HCT116 (cell line): ENCODE data around the gene FAM234B. TPM values are rescaled to one million over a fixed set of nuclear protein-coding genes. Genes with fewer than 3 reads are reported as not detected.

Experiments
- ATAC-seq: fragments of 200-7000 bp; cut with Tn5 transposase; 2 replicates; pipeline ENCODE4 v1.9.1; 2020; ENCODE audit warnings: mild to moderate bottlenecking, moderate library complexity
- BruUV-seq: library from RNA; stranded (reverse); fragments of 400-500 nt; replicated peaks from 2 replicates; lab custom pipeline; 2021; lab: Mats Ljungman, UMichigan
- CTCF ChIA-PET: fragments of 300-600 bp; sonication (Branson Sonifier 250); formaldehyde crosslinking; loops from one replicate; lab custom pipeline; 2021; ENCODE audit warnings: antibody characterized with exemption; lab: Charles Lee
- POLR2A ChIA-PET: fragments of 300-600, 350-600 bp; sonication (Branson Sonifier 250); formaldehyde crosslinking; loops from one replicate; lab custom pipeline; 2021; ENCODE audit warnings: antibody characterized with exemption; lab: Charles Lee
- RAD21 ChIA-PET, 2 experiments: fragments of 300-600 bp; sonication (Branson Sonifier 250); formaldehyde crosslinking; loops; one replicate each; lab custom pipeline; 2023; ENCODE audit warnings: low total read pairs in 2 of 2; ENCODE audit not compliant: uncharacterized antibody in 2 of 2, unreplicated experiment in 2 of 2, low non-redundant PET in 1 of 2; lab: Charles Lee
- DNase-seq: peaks from one replicate; pipeline ENCODE4 v3.0.0-alpha.2; 2010; ENCODE audit warnings: low read depth, low spot score
- H2AFZ ChIP-seq: fragments of 200-600 bp; shearing (Covaris generic), sonication (generic); 2 replicates; pipeline ENCODE4 v1.6.1; 2017; ENCODE audit warnings: low read depth, mixed run types, mixed read lengths, antibody characterized with exemption, low read length; ENCODE audit not compliant: poor library complexity, severe bottlenecking
- H3K27ac ChIP-seq: 2 replicates; pipeline ENCODE4 v1.5.1; 2012; ENCODE audit warnings: low read depth, low read length
- H3K27me3 ChIP-seq: fragments of 200-600 bp; sonication (generic); 2 replicates; pipeline ENCODE4 v1.6.1; 2016; ENCODE audit warnings: mixed run types, low read length, mixed read lengths; ENCODE audit not compliant: insufficient read depth
- H3K36me3 ChIP-seq, 2 experiments: fragments of 200-500 bp in 1 of 2; fragments of 200-600 bp in 1 of 2; sonication (Bioruptor generic) in 1 of 2; sonication (generic) in 1 of 2; 2 replicates each; pipeline versions ENCODE4 v1.5.1 to v1.6.1; 2014 to 2016; ENCODE audit warnings: low read length in 2 of 2, inconsistent platforms in 1 of 2, mixed read lengths in 1 of 2, mixed run types in 1 of 2; ENCODE audit not compliant: insufficient read depth in 2 of 2, control insufficient read depth in 1 of 2
- H3K4me1 ChIP-seq, 2 experiments: fragments of 200-600 bp in 1 of 2; sonication (generic) in 1 of 2; 2 replicates each; pipeline versions ENCODE4 v1.5.1 to v1.6.1; 2012 to 2017; ENCODE audit warnings: low read length in 2 of 2, inconsistent platforms in 1 of 2, mild to moderate bottlenecking in 1 of 2, mixed read lengths in 1 of 2, mixed run types in 1 of 2, moderate library complexity in 1 of 2; ENCODE audit not compliant: insufficient read depth in 2 of 2, control insufficient read depth in 1 of 2
- H3K4me2 ChIP-seq: fragments of 200-600 bp; sonication (generic); 2 replicates; pipeline ENCODE4 v1.6.1; 2017; ENCODE audit warnings: mixed run types, low read length, mixed read lengths
- H3K4me3 ChIP-seq, 2 experiments: fragments of 200-600 bp in 1 of 2; sonication (generic) in 1 of 2; replicated peaks in 1 of 2; 2 replicates each; pipeline ENCODE4 v1.5.1; 2011 to 2016; ENCODE audit warnings: low read length in 2 of 2, control low read depth in 1 of 2, low read depth in 1 of 2, mild to moderate bottlenecking in 1 of 2, mixed read lengths in 1 of 2, mixed run types in 1 of 2
- H3K79me2 ChIP-seq: fragments of 200-600 bp; sonication (generic); 2 replicates; pipeline ENCODE4 v1.6.1; 2017; ENCODE audit warnings: mild to moderate bottlenecking, mixed run types, low read length, moderate library complexity, mixed read lengths; ENCODE audit not compliant: insufficient read depth
- H3K9ac ChIP-seq: fragments of 200-600 bp; sonication (generic); 2 replicates; pipeline ENCODE4 v1.6.1; 2016; ENCODE audit warnings: low read length, mixed read lengths
- H3K9me2 ChIP-seq: fragments of 200-600 bp; sonication (generic), shearing (Covaris generic); 2 replicates; pipeline ENCODE4 v1.6.1; 2017; ENCODE audit warnings: mixed run types, mild to moderate bottlenecking, moderate library complexity; ENCODE audit not compliant: insufficient read depth
- H3K9me3 ChIP-seq, 2 experiments: fragments of 200-500 bp in 1 of 2; fragments of 200-600 bp in 1 of 2; sonication (Bioruptor generic) in 1 of 2; sonication (generic) in 1 of 2; 2 replicates each; pipeline ENCODE4 v1.6.1; 2014 to 2017; ENCODE audit warnings: low read length in 2 of 2, mixed read lengths in 2 of 2, inconsistent platforms in 1 of 2, low read depth in 1 of 2, mild to moderate bottlenecking in 1 of 2, mixed run types in 1 of 2, moderate library complexity in 1 of 2; ENCODE audit not compliant: control insufficient read depth in 1 of 2, insufficient read depth in 1 of 2
- H4K20me1 ChIP-seq: fragments of 200-600 bp; sonication (generic), shearing (Covaris generic); 2 replicates; pipeline ENCODE4 v1.6.1; 2017; ENCODE audit warnings: mixed run types, mild to moderate bottlenecking, moderate library complexity; ENCODE audit not compliant: insufficient read depth
- EGR1 ChIP-seq: IDR thresholded peaks from 2 replicates; pipeline ENCODE4 v1.6.1; 2012; ENCODE audit warnings: low read depth
- EZH2phosphoT487 ChIP-seq: fragments of 200-600 bp; IDR thresholded peaks from 2 replicates; pipeline ENCODE4 v1.6.1; 2018; ENCODE audit warnings: antibody characterized with exemption, borderline replicate concordance
- FOSL1 ChIP-seq: IDR thresholded peaks from 2 replicates; pipeline ENCODE4 v1.6.1; 2012; ENCODE audit warnings: low read depth
- JUND ChIP-seq: IDR thresholded peaks from 2 replicates; pipeline ENCODE4 v1.6.1; 2012
- POLR2AphosphoS5 ChIP-seq: IDR thresholded peaks from 2 replicates; pipeline ENCODE4 v1.6.1; 2011; ENCODE audit warnings: mild to moderate bottlenecking, low read depth, low read length, moderate library complexity
- RAD21 ChIP-seq: IDR thresholded peaks from 2 replicates; pipeline ENCODE4 v1.6.1; 2012; ENCODE audit warnings: low read depth, mild to moderate bottlenecking
- SIN3A ChIP-seq: IDR thresholded peaks from 2 replicates; pipeline ENCODE4 v1.6.1; 2012; ENCODE audit warnings: low read depth
- SP1 ChIP-seq: IDR thresholded peaks from 2 replicates; pipeline ENCODE4 v1.6.1; 2012; ENCODE audit warnings: low read depth
- SRF ChIP-seq: IDR thresholded peaks from 2 replicates; pipeline ENCODE4 v1.6.1; 2012; ENCODE audit warnings: low read depth
- TCF7L2 ChIP-seq: IDR thresholded peaks from 2 replicates; pipeline ENCODE4 v1.7.0; 2011; ENCODE audit warnings: borderline replicate concordance, inconsistent platforms; ENCODE audit not compliant: insufficient read depth, insufficient read length; ENCODE audit errors: extremely low read depth
- YY1 ChIP-seq: IDR thresholded peaks from 2 replicates; pipeline ENCODE4 v1.6.1; 2011; ENCODE audit warnings: low read length, low read depth, moderate library complexity, mild to moderate bottlenecking; ENCODE audit not compliant: insufficient replicate concordance; ENCODE audit errors: extremely low read depth
- ZFX ChIP-seq: fragments of 450-650 bp; IDR thresholded peaks from 2 replicates; pipeline ENCODE4 v1.6.1; 2017
- intact Hi-C: fragments of 100-400 bp; cut with micrococcal nuclease; formaldehyde crosslinking; loops from 2 replicates; pipeline ENCODE4 v1.10.0; 2022
- total RNA-seq: library from RNA; stranded (reverse); gene quantifications from one replicate; pipeline ENCODE4 v1.2.1, GENCODE V29; 2021; ENCODE audit not compliant: unreplicated experiment
- TF ChIP-seq, protein P1 (sequence below): IDR thresholded peaks from 2 replicates; pipeline ENCODE4 v1.6.1; 2012
- TF ChIP-seq, protein P2 (sequence below): IDR thresholded peaks from 2 replicates; pipeline ENCODE4 v1.6.1; 2011; ENCODE audit warnings: mild to moderate bottlenecking, low read length, moderate library complexity; ENCODE audit not compliant: insufficient replicate concordance; ENCODE audit errors: extremely low read depth
- TF ChIP-seq, protein P3 (sequence below): IDR thresholded peaks from 2 replicates; pipeline ENCODE4 v1.6.1; 2012; ENCODE audit warnings: low read depth

Gene FAM234B
- total RNA-seq, 1 experiment from 2014 or later, result 15.9 TPM

DNA sequence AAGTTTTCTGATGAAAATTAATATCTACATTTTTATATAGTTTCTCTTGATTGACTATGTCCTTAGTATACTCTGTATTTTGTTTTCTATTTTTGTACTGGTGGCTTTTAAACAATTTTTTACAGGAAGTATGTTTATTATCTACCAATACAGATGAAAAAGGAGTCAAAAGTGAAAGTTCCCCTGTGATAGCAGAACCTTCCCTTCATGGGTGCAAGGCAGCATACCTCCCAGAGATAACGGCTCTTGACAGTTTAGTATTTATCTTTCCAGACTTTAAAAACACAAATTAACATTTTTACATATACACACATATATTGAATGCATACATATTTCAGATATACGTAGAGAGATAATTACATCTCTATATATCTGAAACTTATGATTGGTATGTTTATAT, 17.1 kb upstream of the FAM234B start:
- BruUV-seq, result no TSS peak
- ATAC-seq (no peak), DNase-seq (no peak)
- TF ChIP-seq JUND, result no peak
- no peak for TF ChIP-seq ZFX
- TF ChIP-seq, protein P1, sequence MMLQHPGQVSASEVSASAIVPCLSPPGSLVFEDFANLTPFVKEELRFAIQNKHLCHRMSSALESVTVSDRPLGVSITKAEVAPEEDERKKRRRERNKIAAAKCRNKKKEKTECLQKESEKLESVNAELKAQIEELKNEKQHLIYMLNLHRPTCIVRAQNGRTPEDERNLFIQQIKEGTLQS, result no peak
- TF ChIP-seq YY1, result no peak
- no peak for TF ChIP-seq SIN3A
- no peak for TF ChIP-seq SRF
- TF ChIP-seq RAD21, result no peak
- TF ChIP-seq EZH2phosphoT487, result no peak
- no peak for TF ChIP-seq SP1
- TF ChIP-seq, protein P2, sequence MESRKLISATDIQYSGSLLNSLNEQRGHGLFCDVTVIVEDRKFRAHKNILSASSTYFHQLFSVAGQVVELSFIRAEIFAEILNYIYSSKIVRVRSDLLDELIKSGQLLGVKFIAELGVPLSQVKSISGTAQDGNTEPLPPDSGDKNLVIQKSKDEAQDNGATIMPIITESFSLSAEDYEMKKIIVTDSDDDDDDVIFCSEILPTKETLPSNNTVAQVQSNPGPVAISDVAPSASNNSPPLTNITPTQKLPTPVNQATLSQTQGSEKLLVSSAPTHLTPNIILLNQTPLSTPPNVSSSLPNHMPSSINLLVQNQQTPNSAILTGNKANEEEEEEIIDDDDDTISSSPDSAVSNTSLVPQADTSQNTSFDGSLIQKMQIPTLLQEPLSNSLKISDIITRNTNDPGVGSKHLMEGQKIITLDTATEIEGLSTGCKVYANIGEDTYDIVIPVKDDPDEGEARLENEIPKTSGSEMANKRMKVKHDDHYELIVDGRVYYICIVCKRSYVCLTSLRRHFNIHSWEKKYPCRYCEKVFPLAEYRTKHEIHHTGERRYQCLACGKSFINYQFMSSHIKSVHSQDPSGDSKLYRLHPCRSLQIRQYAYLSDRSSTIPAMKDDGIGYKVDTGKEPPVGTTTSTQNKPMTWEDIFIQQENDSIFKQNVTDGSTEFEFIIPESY, result no peak
- TF ChIP-seq, protein P3, sequence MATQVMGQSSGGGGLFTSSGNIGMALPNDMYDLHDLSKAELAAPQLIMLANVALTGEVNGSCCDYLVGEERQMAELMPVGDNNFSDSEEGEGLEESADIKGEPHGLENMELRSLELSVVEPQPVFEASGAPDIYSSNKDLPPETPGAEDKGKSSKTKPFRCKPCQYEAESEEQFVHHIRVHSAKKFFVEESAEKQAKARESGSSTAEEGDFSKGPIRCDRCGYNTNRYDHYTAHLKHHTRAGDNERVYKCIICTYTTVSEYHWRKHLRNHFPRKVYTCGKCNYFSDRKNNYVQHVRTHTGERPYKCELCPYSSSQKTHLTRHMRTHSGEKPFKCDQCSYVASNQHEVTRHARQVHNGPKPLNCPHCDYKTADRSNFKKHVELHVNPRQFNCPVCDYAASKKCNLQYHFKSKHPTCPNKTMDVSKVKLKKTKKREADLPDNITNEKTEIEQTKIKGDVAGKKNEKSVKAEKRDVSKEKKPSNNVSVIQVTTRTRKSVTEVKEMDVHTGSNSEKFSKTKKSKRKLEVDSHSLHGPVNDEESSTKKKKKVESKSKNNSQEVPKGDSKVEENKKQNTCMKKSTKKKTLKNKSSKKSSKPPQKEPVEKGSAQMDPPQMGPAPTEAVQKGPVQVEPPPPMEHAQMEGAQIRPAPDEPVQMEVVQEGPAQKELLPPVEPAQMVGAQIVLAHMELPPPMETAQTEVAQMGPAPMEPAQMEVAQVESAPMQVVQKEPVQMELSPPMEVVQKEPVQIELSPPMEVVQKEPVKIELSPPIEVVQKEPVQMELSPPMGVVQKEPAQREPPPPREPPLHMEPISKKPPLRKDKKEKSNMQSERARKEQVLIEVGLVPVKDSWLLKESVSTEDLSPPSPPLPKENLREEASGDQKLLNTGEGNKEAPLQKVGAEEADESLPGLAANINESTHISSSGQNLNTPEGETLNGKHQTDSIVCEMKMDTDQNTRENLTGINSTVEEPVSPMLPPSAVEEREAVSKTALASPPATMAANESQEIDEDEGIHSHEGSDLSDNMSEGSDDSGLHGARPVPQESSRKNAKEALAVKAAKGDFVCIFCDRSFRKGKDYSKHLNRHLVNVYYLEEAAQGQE, result no peak
- no peak for TF ChIP-seq TCF7L2
- no peak for TF ChIP-seq EGR1
- TF ChIP-seq POLR2AphosphoS5, result no peak
- no peak for TF ChIP-seq FOSL1
- no peaks in the 10 kb centered on the region for H3K9me3 ChIP-seq
- H3K4me2 ChIP-seq, result no peak overlapping the region
- H3K9me2 ChIP-seq, result no peaks in the 10 kb centered on the region
- H3K79me2 ChIP-seq, result no peaks in the 10 kb centered on the region
- no peaks in the 10 kb centered on the region for H3K36me3 ChIP-seq
- POLR2A ChIA-PET, result no interaction called here
- CTCF ChIA-PET, result no interaction called here
- no peak overlapping the region for H3K27ac ChIP-seq
- H3K27me3 ChIP-seq, result no peaks in the 10 kb centered on the region
- H3K4me1 ChIP-seq, result no peaks in the 10 kb centered on the region
- H4K20me1 ChIP-seq, result no peaks in the 10 kb centered on the region
- H2AFZ ChIP-seq, result no peak overlapping the region
- intact Hi-C loops, result no loop called here
- no peak overlapping the region for H3K4me3 ChIP-seq
- RAD21 ChIA-PET, result no interaction called here
- H3K9ac ChIP-seq, result no peak overlapping the region
